GM23248 (cell line): ENCODE results near the gene STAM.

Experiments used
- EZH2 ChIP-seq: fragments of 200-600 bp; sonication (generic); IDR thresholded peaks from 2 replicates; pipeline ENCODE4 v1.6.1; 2018; ENCODE audit warnings: antibody characterized with exemption, mild to moderate bottlenecking; ENCODE audit not compliant: insufficient read depth, poor library complexity, severe bottlenecking
- EZH2phosphoT487 ChIP-seq: fragments of 200-600 bp; sonication (generic); IDR thresholded peaks from 2 replicates; pipeline ENCODE4 v1.6.1; 2018; ENCODE audit warnings: antibody characterized with exemption, moderate library complexity, mild to moderate bottlenecking, low read depth; ENCODE audit not compliant: insufficient read depth

DNA sequence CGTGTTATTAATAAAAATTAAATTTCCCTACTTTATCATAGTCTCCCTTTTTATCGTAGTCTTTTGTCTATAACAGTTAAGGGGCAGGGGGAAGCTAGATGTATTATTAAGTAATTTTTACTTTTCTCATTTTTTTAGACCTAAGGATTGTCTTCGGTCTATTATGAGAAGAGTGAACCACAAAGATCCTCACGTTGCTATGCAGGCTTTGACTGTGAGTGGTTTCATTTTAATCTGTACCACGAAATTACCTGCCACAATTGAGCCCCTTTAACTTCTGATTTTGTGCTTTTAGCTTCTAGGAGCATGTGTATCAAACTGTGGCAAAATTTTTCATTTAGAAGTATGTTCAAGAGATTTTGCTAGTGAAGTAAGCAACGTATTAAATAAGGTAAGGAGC lies 40.6 kb downstream of the STAM start:
- TF ChIP-seq EZH2 (no peak), EZH2phosphoT487 (no peak)
